HepG2 (cell line): ENCODE results near the gene DIPK1C. TPM values are rescaled to one million over a fixed set of nuclear protein-coding genes. Genes with fewer than 3 reads are reported as not detected.

Source experiments
- ATAD3A ChIP-seq: sonication (generic); formaldehyde crosslinking; IDR thresholded peaks from 2 replicates; pipeline ENCODE4 v1.4.0; 2020; ENCODE audit warnings: missing genetic modification reagents
- BCL3 ChIP-seq: sonication (generic); formaldehyde crosslinking; IDR thresholded peaks from 2 replicates; pipeline ENCODE4 v1.5.1; 2020; ENCODE audit warnings: mild to moderate bottlenecking, missing genetic modification reagents, moderate library complexity
- CREB3 ChIP-seq: sonication (generic); formaldehyde crosslinking; IDR thresholded peaks from 2 replicates; pipeline ENCODE4 v1.5.0; 2020; ENCODE audit warnings: missing genetic modification reagents
- DDIT3 ChIP-seq: sonication (generic); formaldehyde crosslinking; IDR thresholded peaks from 2 replicates; pipeline ENCODE4 v1.4.0; 2020; ENCODE audit warnings: mild to moderate bottlenecking, missing genetic modification reagents
- E2F1 ChIP-seq: sonication (generic); formaldehyde crosslinking; IDR thresholded peaks from 2 replicates; pipeline ENCODE4 v1.5.0; 2020; ENCODE audit warnings: missing genetic modification reagents
- ETV6 ChIP-seq: sonication (generic); formaldehyde crosslinking; conservative IDR thresholded peaks from 2 replicates; pipeline ENCODE4 v1.4.0; 2020; ENCODE audit warnings: missing genetic modification reagents
- FOXA3 ChIP-seq: IDR thresholded peaks from 2 replicates; pipeline ENCODE4 v1.6.1; 2016; ENCODE audit warnings: missing genetic modification reagents, missing compliant biosample characterization
- FOXP1 ChIP-seq, 2 experiments: fragments of 450-650 bp in 1 of 2; IDR thresholded peaks; 2 replicates each; pipeline ENCODE4 v1.6.1; 2017 to 2018; ENCODE audit warnings: antibody characterized with exemption in 1 of 2
- JUND ChIP-seq: sonication (generic); formaldehyde crosslinking; IDR thresholded peaks from 2 replicates; pipeline ENCODE4 v1.8.0; 2022; ENCODE audit warnings: mild to moderate bottlenecking, missing genetic modification reagents
- MBNL3 ChIP-seq: fragments of 250-450 bp; sonication (Bioruptor Pico); conservative IDR thresholded peaks from 2 replicates; pipeline ENCODE4 v1.8.0; 2022; ENCODE audit warnings: mild to moderate bottlenecking, inconsistent platforms
- NCOA1 ChIP-seq: sonication (generic); formaldehyde crosslinking; IDR thresholded peaks from 2 replicates; pipeline ENCODE4 v1.9.0; 2021; ENCODE audit warnings: missing genetic modification reagents
- RAD21 ChIP-seq: fragments of 450-650 bp; formaldehyde crosslinking; IDR thresholded peaks from 2 replicates; pipeline ENCODE4 v1.5.0; 2020; ENCODE audit warnings: mild to moderate bottlenecking
- RAD51 ChIP-seq: fragments of 450-650 bp; IDR thresholded peaks from 2 replicates; pipeline ENCODE4 v1.6.1; 2016; ENCODE audit warnings: borderline replicate concordance
- RXRA ChIP-seq: sonication (generic); formaldehyde crosslinking; IDR thresholded peaks from 2 replicates; pipeline ENCODE4 v1.5.1; 2020; ENCODE audit warnings: missing genetic modification reagents
- SMAD3 ChIP-seq: sonication (generic); formaldehyde crosslinking; IDR thresholded peaks from 2 replicates; pipeline ENCODE4 v1.4.0; 2020; ENCODE audit warnings: missing genetic modification reagents
- SNRNP70 ChIP-seq: fragments of 200-400 bp; formaldehyde crosslinking; IDR thresholded peaks from 2 replicates; pipeline ENCODE4 v1.6.1; 2017; ENCODE audit warnings: mild to moderate bottlenecking, low read depth, low read length, moderate library complexity
- SP5 ChIP-seq: IDR thresholded peaks from 2 replicates; pipeline ENCODE4 v1.6.1; 2016; ENCODE audit warnings: low read depth, borderline replicate concordance
- SPEN ChIP-seq: sonication (generic); formaldehyde crosslinking; IDR thresholded peaks from 2 replicates; pipeline ENCODE4 v1.5.1; 2020; ENCODE audit warnings: low read depth, mild to moderate bottlenecking, missing genetic modification reagents
- TBP ChIP-seq: sonication (generic); formaldehyde crosslinking; IDR thresholded peaks from 2 replicates; pipeline ENCODE4 v1.5.0; 2020; ENCODE audit warnings: missing genetic modification reagents
- ZBTB3 ChIP-seq: sonication (generic); formaldehyde crosslinking; IDR thresholded peaks from 2 replicates; pipeline ENCODE4 v1.4.0; 2020; ENCODE audit warnings: low read depth, mild to moderate bottlenecking, moderate library complexity, missing genetic modification reagents, borderline replicate concordance
- ZNF12 ChIP-seq: sonication (generic); formaldehyde crosslinking; IDR thresholded peaks from 2 replicates; pipeline ENCODE4 v1.5.0; 2020; ENCODE audit warnings: missing genetic modification reagents
- ZNF280B ChIP-seq: sonication (generic); formaldehyde crosslinking; IDR thresholded peaks from 2 replicates; pipeline ENCODE4 v1.5.0; 2020; ENCODE audit warnings: missing genetic modification reagents, mild to moderate bottlenecking, borderline replicate concordance
- ZNF580 ChIP-seq: IDR thresholded peaks from 2 replicates; pipeline ENCODE4 v1.6.1; 2016; ENCODE audit warnings: low read depth, borderline replicate concordance
- ZNF589 ChIP-seq: sonication (generic); formaldehyde crosslinking; conservative IDR thresholded peaks from 2 replicates; pipeline ENCODE4 v1.8.0; 2022; ENCODE audit warnings: mild to moderate bottlenecking, moderate library complexity, missing genetic modification reagents
- ZNF619 ChIP-seq: sonication (generic); formaldehyde crosslinking; IDR thresholded peaks from 2 replicates; pipeline ENCODE4 v1.4.0; 2020; ENCODE audit warnings: mild to moderate bottlenecking, missing genetic modification reagents
- ZNF629 ChIP-seq: sonication (generic); formaldehyde crosslinking; conservative IDR thresholded peaks from 2 replicates; pipeline ENCODE4 v1.5.0; 2020; ENCODE audit warnings: missing genetic modification reagents
- polyA plus RNA-seq, 8 experiments: library from polyadenylated mRNA; depleted of rRNA in 3 of 8; stranded (reverse) in 7 of 8; unstranded in 1 of 8; fragments of >200 nt; fragmentation: Illumina TruSeq in 4 of 8; extraction: Trizol in 4 of 8; gene quantifications; 2 replicates each; pipeline versions ENCODE4 v1.2.1 to v1.2.3, GENCODE V29; 2011 to 2016; ENCODE audit warnings: low read depth in 4 of 8, missing spikeins in 1 of 8, mixed read lengths in 1 of 8; ENCODE audit not compliant: insufficient read depth in 1 of 8
- total RNA-seq, 5 experiments: library from RNA; depleted of rRNA; stranded (reverse); fragments of >200 nt; fragmentation: Illumina TruSeq; extraction: Trizol; gene quantifications; 2 replicates each; pipeline ENCODE4 v1.2.3, GENCODE V29; 2016; ENCODE audit warnings: low read depth in 1 of 5

The DIPK1C gene
- total and polyA plus RNA-seq, 2 of the 13 experiments (the other 11 are each of a cell fraction or from before 2014, with no cell fraction given): 1.8 TPM; not detected in 1

- peak; percentile 24; the same call in 1 of the 2 replicates for TF ChIP-seq SPEN (CRISPR knock-in tag)
- no peak for TF ChIP-seq FOXP1 (IDR thresholded peaks at IDR 0.05)
- no peak for TF ChIP-seq FOXP1 (CRISPR knock-in tag; IDR thresholded peaks at IDR 0.05)
- TF ChIP-seq ZNF589 (CRISPR knock-in tag): no peak
- no peak for TF ChIP-seq ETV6
- TF ChIP-seq FOXA3 (CRISPR knock-in tag): no peak
- no peak for TF ChIP-seq RXRA (CRISPR knock-in tag)
- TF ChIP-seq BCL3 (CRISPR knock-in tag): no peak
- no peak for TF ChIP-seq CREB3 (CRISPR knock-in tag)
- TF ChIP-seq RAD21 (CRISPR knock-in tag): peak; percentile 55; the same call in 1 of the 2 replicates
- peak; percentile 57 for TF ChIP-seq ZBTB3 (CRISPR knock-in tag)
- TF ChIP-seq NCOA1 (CRISPR knock-in tag): 0 out of 2 replicates have a peak, but pooled peaks have one; percentile 27
- 0 out of 2 replicates have a peak, but pooled peaks have one; percentile 33 for TF ChIP-seq ZNF12
- no peak for TF ChIP-seq ZNF580 (CRISPR knock-in tag)
- no peak for TF ChIP-seq JUND (CRISPR knock-in tag)
- no peak for TF ChIP-seq ATAD3A
- TF ChIP-seq TBP (CRISPR knock-in tag): no peak
- TF ChIP-seq E2F1 (CRISPR knock-in tag): peak; percentile 12; the same call in 1 of the 2 replicates
- no peak for TF ChIP-seq MBNL3 (CRISPR knock-in tag)
- TF ChIP-seq ZNF629 (CRISPR knock-in tag): no peak
- peak; percentile 92 for TF ChIP-seq SP5 (CRISPR knock-in tag)
- no peak for TF ChIP-seq ZNF619 (CRISPR knock-in tag)
- TF ChIP-seq RAD51: no peak
- no peak for TF ChIP-seq DDIT3 (CRISPR knock-in tag)
- no peak for TF ChIP-seq SMAD3 (CRISPR knock-in tag)
- TF ChIP-seq SNRNP70: no peak
- peak; percentile 51 for TF ChIP-seq ZNF280B (CRISPR knock-in tag)
These were observed 39.6 kb upstream of the DIPK1C start (continued) for GRCh38 chr18:74496508-74497323.
